B cell (primary cell): ENCODE data around the gene RIC1. TPM values are rescaled to one million over a fixed set of nuclear protein-coding genes. Genes with fewer than 3 reads are reported as not detected.

Experiments
- ATAC-seq: fragments of 200-7000 bp; cut with Tn5 transposase; one replicate; pipeline ENCODE4 v1.10.0; 2021; ENCODE audit warnings: low read depth, mild to moderate bottlenecking, moderate number of reproducible peaks, moderate library complexity
- CTCF ChIA-PET: fragments of 350-600 bp; sonication (Branson Sonifier 250); formaldehyde crosslinking; loops from one replicate; lab custom pipeline; 2021; ENCODE audit warnings: antibody characterized with exemption, inconsistent platforms; lab: Charles Lee
- POLR2A ChIA-PET: fragments of 350-600 bp; sonication (Branson Sonifier 250); formaldehyde crosslinking; loops from one replicate; lab custom pipeline; 2021; ENCODE audit warnings: antibody characterized with exemption; lab: Charles Lee
- DNase-seq: peaks from one replicate; pipeline ENCODE4 v3.0.0; 2013
- H2AFZ ChIP-seq: 2 replicates; pipeline ENCODE4 v1.6.1; 2012; ENCODE audit warnings: mild to moderate bottlenecking, low read depth, low read length; ENCODE audit not compliant: insufficient read depth, poor library complexity, severe bottlenecking
- H3K27ac ChIP-seq, 2 donors: 1 replicate in 1 of 2; 2 replicates in 1 of 2; pipeline ENCODE4 v1.5.1; 2012 to 2013; ENCODE audit warnings: low read length in 2 of 2, mild to moderate bottlenecking in 2 of 2, moderate library complexity in 1 of 2
- H3K27me3 ChIP-seq, 4 experiments: fragments of 200-600 bp in 1 of 4; sonication (generic) in 1 of 4; replicated peaks in 1 of 4; 1 replicate in 2 of 4; 2 replicates in 2 of 4; pipeline versions ENCODE4 v1.6.1 to v1.7.0; 2013 to 2016; ENCODE audit warnings: low read length in 3 of 4, mild to moderate bottlenecking in 2 of 4, mixed read lengths in 1 of 4, moderate library complexity in 1 of 4; ENCODE audit not compliant: insufficient read depth in 4 of 4, control insufficient read depth in 3 of 4; ENCODE audit errors: control extremely low read depth in 1 of 4
- H3K36me3 ChIP-seq, 2 experiments: replicated peaks in 1 of 2; 1 replicate in 1 of 2; 2 replicates in 1 of 2; pipeline versions ENCODE4 v1.6.1 to v1.7.1; 2013; ENCODE audit warnings: low read length in 1 of 2; ENCODE audit not compliant: insufficient read depth in 2 of 2, control insufficient read depth in 1 of 2; ENCODE audit errors: control extremely low read depth in 1 of 2, extremely low read depth in 1 of 2
- H3K4me1 ChIP-seq, 2 donors: fragments of 200-600 bp in 1 of 2; sonication (generic) in 1 of 2; 1 replicate in 1 of 2; 2 replicates in 1 of 2; pipeline versions ENCODE4 v1.5.1 to v1.6.1; 2013 to 2017; ENCODE audit warnings: low read length in 2 of 2; ENCODE audit not compliant: control insufficient read depth in 2 of 2, insufficient read depth in 2 of 2
- H3K4me2 ChIP-seq: replicated peaks from 2 replicates; pipeline ENCODE3; 2012; ENCODE audit warnings: mild to moderate bottlenecking, low read depth, low read length; ENCODE audit not compliant: poor library complexity, severe bottlenecking
- H3K4me3 ChIP-seq, 5 experiments: fragments of 200-600 bp in 1 of 5; sonication (generic) in 1 of 5; 1 replicate in 3 of 5; 2 replicates in 2 of 5; pipeline versions ENCODE4 v1.5.1 to v1.7.0; 2011 to 2016; ENCODE audit warnings: low read length in 4 of 5, mild to moderate bottlenecking in 4 of 5, low read depth in 2 of 5, control low read depth in 1 of 5, moderate library complexity in 1 of 5; ENCODE audit not compliant: insufficient read depth in 1 of 5; ENCODE audit errors: control extremely low read depth in 1 of 5, extremely low read depth in 1 of 5
- H3K79me2 ChIP-seq: fragments of 200-600 bp; sonication (generic); one replicate; pipeline ENCODE4 v1.6.0; 2016; ENCODE audit warnings: low read length; ENCODE audit not compliant: control insufficient read depth, insufficient read depth
- H3K9ac ChIP-seq: fragments of 200-600 bp; sonication (generic); 2 replicates; pipeline ENCODE4 v1.6.1; 2017; ENCODE audit warnings: mild to moderate bottlenecking, low read length, moderate library complexity
- H3K9me3 ChIP-seq, 3 donors: one replicate each; pipeline versions ENCODE4 v1.6.1 to v1.7.1; 2013; ENCODE audit warnings: low read length in 2 of 3; ENCODE audit not compliant: control insufficient read depth in 2 of 3, insufficient read depth in 1 of 3; ENCODE audit errors: control extremely low read depth in 1 of 3
- H4K20me1 ChIP-seq: 2 replicates; pipeline ENCODE4 v1.6.0; 2012; ENCODE audit warnings: mild to moderate bottlenecking, low read length; ENCODE audit not compliant: insufficient read depth, control insufficient read depth, poor library complexity, severe bottlenecking
- H3K27ac Mint-ChIP-seq: one replicate; pipeline ENCODE4 v1.8.0; 2021; ENCODE audit warnings: mixed read lengths
- H3K27me3 Mint-ChIP-seq: one replicate; pipeline ENCODE4 v1.8.0; 2021; ENCODE audit warnings: mixed read lengths
- H3K4me1 Mint-ChIP-seq: one replicate; pipeline ENCODE4 v1.8.0; 2021; ENCODE audit warnings: mixed read lengths
- H3K4me3 Mint-ChIP-seq: one replicate; pipeline ENCODE4 v1.8.0; 2021; ENCODE audit warnings: mixed read lengths
- H3K9me3 Mint-ChIP-seq: one replicate; pipeline ENCODE4 v1.8.0; 2022; ENCODE audit warnings: mixed read lengths; ENCODE audit not compliant: insufficient read depth
- CTCF ChIP-seq: fragments of 200-600 bp; IDR thresholded peaks from one replicate; pipeline ENCODE4 v1.8.0; 2022; ENCODE audit warnings: antibody characterized with exemption, mild to moderate bottlenecking
- EZH2 ChIP-seq: IDR thresholded peaks from 2 replicates; pipeline ENCODE4 v1.6.1; 2012; ENCODE audit warnings: borderline replicate concordance, low read depth, mild to moderate bottlenecking, moderate library complexity, low read length; ENCODE audit not compliant: insufficient read depth, poor library complexity, severe bottlenecking
- WGBS: methylation state at CpG from one replicate; pipeline ENCODE4 v1.1.5; 2013; ENCODE audit warnings: missing lambda C conversion rate; ENCODE audit not compliant: insufficient coverage; 5-methylcytosine and 5-hydroxymethylcytosine counted together
- intact Hi-C: fragments of 100-400 bp; cut with micrococcal nuclease; formaldehyde crosslinking; loops from one replicate; pipeline ENCODE4 v1.10.0; 2022
- polyA plus RNA-seq: library from polyadenylated mRNA; depleted of rRNA; stranded (reverse); fragments of >200 nt; gene quantifications from 2 replicates; pipeline ENCODE4 v1.2.3, GENCODE V29; 2012
- total RNA-seq, 2 donors: library from RNA; stranded (reverse); fragments of 120-200 nt in 1 of 2; gene quantifications; 1 replicate in 1 of 2; 2 replicates in 1 of 2; pipeline versions ENCODE4 v1.2.3 to v1.2.4, GENCODE V29; 2013 to 2022

The RIC1 gene
- total and polyA plus RNA-seq, 2 donors (not counting 1 experiment from before 2014, with no cell fraction given), result 20.7 to 58.8 TPM

GRCh38 chr9:5743109-5743508 lies 114.2 kb downstream of the RIC1 start:
- ChIA-PET CTCF (interaction anchor here (0.6 kb wide), 1 partner anchor 1313 kb away, joined by 4 read pairs; no protein-coding TSS in a partner anchor), POLR2A (no interaction called here)
- Histone ChIP-seq H3K27ac (no peak overlapping the region), H3K9ac (no peak overlapping the region), H3K36me3 (peaks cover 21 to 65% of the 10 kb centered on the region in 2 experiments), H3K4me3 (no peak overlapping the region), H3K79me2 (no peaks in the 10 kb centered on the region), H3K9me3 (peaks cover 0 to 1% (median 0%) of the 10 kb centered on the region in 3 donors), H4K20me1 (no peaks in the 10 kb centered on the region), H2AFZ (no peak overlapping the region), H3K4me2 (no peak overlapping the region), H3K4me1 (no peaks in the 10 kb centered on the region), H3K27me3 (no peaks in the 10 kb centered on the region)
- no peaks in the 10 kb centered on the region for H3K4me1 Mint-ChIP-seq
- H3K9me3 Mint-ChIP-seq, result peaks cover 3% of the 10 kb centered on the region
- no peak overlapping the region for H3K27ac Mint-ChIP-seq
- intact Hi-C loops, result no loop called here
- TF ChIP-seq EZH2, result no peak
- TF ChIP-seq CTCF, result no peak
- DNase-seq (no peak), ATAC-seq (no peak)
- no peaks in the 10 kb centered on the region for H3K27me3 Mint-ChIP-seq
- WGBS, result no CpG with 5 or more reads among the region's 3 CpGs
- H3K4me3 Mint-ChIP-seq, result no peak overlapping the region

GRCh38 chr9:5748438-5748837 lies 119.5 kb downstream of the RIC1 start:
- peaks cover 0 to 2% (median 0%) of the 10 kb centered on the region in 3 donors for H3K9me3 ChIP-seq
- no peak overlapping the region for H3K4me2 ChIP-seq
- no CpG with 5 or more reads among the region's 1 CpG for WGBS
- Mint-ChIP-seq H3K27ac (no peak overlapping the region), H3K27me3 (no peaks in the 10 kb centered on the region), H3K9me3 (peaks cover 5% of the 10 kb centered on the region), H3K4me3 (no peak overlapping the region), H3K4me1 (no peaks in the 10 kb centered on the region)
- H3K4me1 ChIP-seq, result no peaks in the 10 kb centered on the region
- H3K27ac ChIP-seq, result no peak overlapping the region
- no peak for ATAC-seq
- intact Hi-C loops, result no loop called here
- no peak overlapping the region for H3K9ac ChIP-seq
- no peak for DNase-seq
- H3K27me3 ChIP-seq, result no peaks in the 10 kb centered on the region
- no peaks in the 10 kb centered on the region for H4K20me1 ChIP-seq
- TF ChIP-seq EZH2 (no peak), CTCF (no peak)
- no peaks in the 10 kb centered on the region for H3K79me2 ChIP-seq
- no peak overlapping the region for H2AFZ ChIP-seq
- ChIA-PET POLR2A (no interaction called here), CTCF (interaction anchor here (1.8 kb wide), 1 partner anchor 562 kb away, joined by 5 read pairs; no protein-coding TSS in a partner anchor)
- H3K36me3 ChIP-seq, result peaks cover 30 to 61% of the 10 kb centered on the region in 2 experiments
- H3K4me3 ChIP-seq, result no peak overlapping the region
